ENCODE results near the gene TOP1.
A peak's percentile ranks its signal among the peaks of the same experiment; 100 is the strongest.

TOP1 gene

DNA sequence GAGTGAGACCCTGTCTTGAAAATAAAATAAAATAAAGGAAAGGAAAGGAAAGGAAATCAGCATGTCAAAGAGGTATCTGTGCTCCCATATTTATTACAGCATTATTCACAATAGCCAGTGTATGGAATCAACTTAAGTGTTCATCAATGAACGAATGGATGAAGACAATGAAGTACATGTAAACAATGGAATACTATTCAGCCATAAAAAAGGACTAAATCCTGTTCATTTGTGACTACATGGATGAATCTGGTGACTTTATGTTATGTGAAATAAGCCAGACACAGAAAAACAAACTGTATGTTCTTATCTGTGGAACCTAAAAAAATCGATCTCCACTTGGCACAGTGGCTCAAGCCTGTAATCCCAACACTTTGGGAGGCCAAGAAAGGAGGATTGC lies 28.0 kb upstream of the TOP1 start:
- Histone ChIP-seq H3K4me2 (ENCODE audit: low read depth, low read length) (no peak overlapping the region), H3K27ac (ENCODE audit: low read length) (no peak overlapping the region), H3K4me3 (ENCODE audit: low read length) (no peak overlapping the region), H2AFZ (ENCODE audit: low read length) (no peak overlapping the region), H3K4me1 (ENCODE audit: low read length) (peaks cover 10% of the 10 kb centered on the region; the same call in 1 of the 2 replicates), H3K9ac (ENCODE audit: low read length) (no peak overlapping the region), H3F3A (ENCODE audit: insufficient read depth, low read length) (no peaks in the 10 kb centered on the region), H3K27me3 (replicated peaks; ENCODE audit: insufficient read depth, low read length) (no peaks in the 10 kb centered on the region), H4K20me1 (ENCODE audit: insufficient read depth, low read length) (no peaks in the 10 kb centered on the region), H3K36me3 (replicated peaks; ENCODE audit: insufficient read depth, low read length) (no peaks in the 10 kb centered on the region), H3K79me2 (ENCODE audit: low read length) (no peaks in the 10 kb centered on the region), H3K9me2 (replicated peaks; ENCODE audit: insufficient read depth, low read length) (no peaks in the 10 kb centered on the region), H3K9me3 (replicated peaks; ENCODE audit: insufficient read depth, low read length) (no peaks in the 10 kb centered on the region)
- TF ChIP-seq, protein P1, sequence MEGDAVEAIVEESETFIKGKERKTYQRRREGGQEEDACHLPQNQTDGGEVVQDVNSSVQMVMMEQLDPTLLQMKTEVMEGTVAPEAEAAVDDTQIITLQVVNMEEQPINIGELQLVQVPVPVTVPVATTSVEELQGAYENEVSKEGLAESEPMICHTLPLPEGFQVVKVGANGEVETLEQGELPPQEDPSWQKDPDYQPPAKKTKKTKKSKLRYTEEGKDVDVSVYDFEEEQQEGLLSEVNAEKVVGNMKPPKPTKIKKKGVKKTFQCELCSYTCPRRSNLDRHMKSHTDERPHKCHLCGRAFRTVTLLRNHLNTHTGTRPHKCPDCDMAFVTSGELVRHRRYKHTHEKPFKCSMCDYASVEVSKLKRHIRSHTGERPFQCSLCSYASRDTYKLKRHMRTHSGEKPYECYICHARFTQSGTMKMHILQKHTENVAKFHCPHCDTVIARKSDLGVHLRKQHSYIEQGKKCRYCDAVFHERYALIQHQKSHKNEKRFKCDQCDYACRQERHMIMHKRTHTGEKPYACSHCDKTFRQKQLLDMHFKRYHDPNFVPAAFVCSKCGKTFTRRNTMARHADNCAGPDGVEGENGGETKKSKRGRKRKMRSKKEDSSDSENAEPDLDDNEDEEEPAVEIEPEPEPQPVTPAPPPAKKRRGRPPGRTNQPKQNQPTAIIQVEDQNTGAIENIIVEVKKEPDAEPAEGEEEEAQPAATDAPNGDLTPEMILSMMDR (IDR thresholded peaks at IDR 0.05; ENCODE audit: low read length) = no peak
- TF ChIP-seq EZH2phosphoT487 (IDR thresholded peaks at IDR 0.05; ENCODE audit: low read length) (no peak), EZH2 (optimal IDR thresholded peaks at IDR 0.05; ENCODE audit: low read depth, low read length) (no peak)
- DNase-seq = no peak

DNA sequence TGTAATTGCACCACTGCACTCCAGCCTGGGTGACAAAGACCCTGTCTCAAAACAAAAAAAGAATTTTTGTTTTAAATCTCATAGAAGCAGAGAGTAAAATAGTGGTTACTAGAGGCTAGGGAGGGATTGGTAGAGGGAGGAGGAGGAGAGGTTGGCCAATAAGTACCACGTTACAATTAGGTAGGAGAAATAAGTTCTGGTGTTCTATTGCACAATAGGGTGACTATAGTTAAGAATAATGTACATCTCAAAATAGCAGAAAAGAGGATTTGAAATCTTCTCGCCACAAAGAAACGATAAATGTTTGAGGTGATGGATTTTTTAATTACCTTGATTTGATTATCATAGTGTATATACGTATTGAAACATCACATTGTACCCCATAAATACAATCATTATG lies 27.1 kb upstream of the TOP1 start:
- Histone ChIP-seq H3K9me3 (replicated peaks; ENCODE audit: insufficient read depth, low read length) (no peaks in the 10 kb centered on the region), H4K20me1 (ENCODE audit: insufficient read depth, low read length) (no peaks in the 10 kb centered on the region), H3K4me1 (ENCODE audit: low read length) (peaks cover 10% of the 10 kb centered on the region; the same call in 1 of the 2 replicates), H2AFZ (ENCODE audit: low read length) (no peak overlapping the region), H3K9ac (ENCODE audit: low read length) (no peak overlapping the region), H3K4me2 (ENCODE audit: low read depth, low read length) (no peak overlapping the region), H3K27ac (ENCODE audit: low read length) (no peak overlapping the region), H3K79me2 (ENCODE audit: low read length) (no peaks in the 10 kb centered on the region), H3K9me2 (replicated peaks; ENCODE audit: insufficient read depth, low read length) (no peaks in the 10 kb centered on the region), H3K36me3 (replicated peaks; ENCODE audit: insufficient read depth, low read length) (no peaks in the 10 kb centered on the region), H3K27me3 (replicated peaks; ENCODE audit: insufficient read depth, low read length) (no peaks in the 10 kb centered on the region), H3K4me3 (ENCODE audit: low read length) (no peak overlapping the region), H3F3A (ENCODE audit: insufficient read depth, low read length) (no peaks in the 10 kb centered on the region)
- no peak for DNase-seq
- TF ChIP-seq EZH2phosphoT487 (IDR thresholded peaks at IDR 0.05; ENCODE audit: low read length) (no peak), EZH2 (optimal IDR thresholded peaks at IDR 0.05; ENCODE audit: low read depth, low read length) (no peak)
- TF ChIP-seq, protein P1 (IDR thresholded peaks at IDR 0.05; ENCODE audit: low read length) = no peak

DNA sequence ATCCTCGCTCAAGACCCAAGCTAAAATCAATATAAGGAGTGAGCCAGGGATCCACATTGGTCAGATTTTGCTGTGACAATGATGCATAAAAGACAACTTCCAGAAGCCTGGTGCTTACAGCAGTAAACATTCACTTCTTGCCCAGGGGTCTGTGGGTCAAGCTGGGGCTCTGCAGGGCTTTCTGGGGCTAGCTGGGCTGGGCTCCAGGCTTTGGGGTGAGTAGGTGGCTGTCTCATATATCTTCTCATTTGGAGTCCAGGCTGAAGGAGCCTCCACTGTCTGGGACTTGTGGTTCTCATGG lies 25.8 kb upstream of the TOP1 start:
- no peak overlapping the region for H3K9ac ChIP-seq (ENCODE audit: low read length)

More for the DNA sequence above, 25.8 kb upstream of the TOP1 start:
- Histone ChIP-seq H3K36me3 (replicated peaks; ENCODE audit: insufficient read depth, low read length) (no peaks in the 10 kb centered on the region), H3K79me2 (ENCODE audit: low read length) (no peaks in the 10 kb centered on the region), H3K9me2 (replicated peaks; ENCODE audit: insufficient read depth, low read length) (no peaks in the 10 kb centered on the region), H3K4me2 (ENCODE audit: low read depth, low read length) (0 out of 2 replicates have a peak overlapping the region, but pooled peaks have one; percentile 8), H4K20me1 (ENCODE audit: insufficient read depth, low read length) (no peaks in the 10 kb centered on the region), H2AFZ (ENCODE audit: low read length) (0 out of 2 replicates have a peak overlapping the region, but pooled peaks have one; percentile 36), H3K4me3 (ENCODE audit: low read length) (no peak overlapping the region), H3F3A (ENCODE audit: insufficient read depth, low read length) (no peaks in the 10 kb centered on the region), H3K9me3 (replicated peaks; ENCODE audit: insufficient read depth, low read length) (no peaks in the 10 kb centered on the region), H3K27ac (ENCODE audit: low read length) (peak overlapping the region; percentile 60; the same call in 1 of the 2 replicates), H3K4me1 (ENCODE audit: low read length) (peaks cover 13% of the 10 kb centered on the region), H3K27me3 (replicated peaks; ENCODE audit: insufficient read depth, low read length) (no peaks in the 10 kb centered on the region)
- TF ChIP-seq, protein P1 (IDR thresholded peaks at IDR 0.05; ENCODE audit: low read length) = no peak
- no peak for TF ChIP-seq EZH2 (optimal IDR thresholded peaks at IDR 0.05; ENCODE audit: low read depth, low read length)
- no peak for TF ChIP-seq EZH2phosphoT487 (IDR thresholded peaks at IDR 0.05; ENCODE audit: low read length)
- DNase-seq = no peak
